Nucleus accumbens (tissue), 56 donors: ENCODE data around the gene PLA2G4B.

Experiments
- DNase-seq, 56 donors: peaks; one replicate each; lab custom pipeline; 2025; lab: John Stamatoyannopoulos, UW

PLA2G4B gene

DNA sequence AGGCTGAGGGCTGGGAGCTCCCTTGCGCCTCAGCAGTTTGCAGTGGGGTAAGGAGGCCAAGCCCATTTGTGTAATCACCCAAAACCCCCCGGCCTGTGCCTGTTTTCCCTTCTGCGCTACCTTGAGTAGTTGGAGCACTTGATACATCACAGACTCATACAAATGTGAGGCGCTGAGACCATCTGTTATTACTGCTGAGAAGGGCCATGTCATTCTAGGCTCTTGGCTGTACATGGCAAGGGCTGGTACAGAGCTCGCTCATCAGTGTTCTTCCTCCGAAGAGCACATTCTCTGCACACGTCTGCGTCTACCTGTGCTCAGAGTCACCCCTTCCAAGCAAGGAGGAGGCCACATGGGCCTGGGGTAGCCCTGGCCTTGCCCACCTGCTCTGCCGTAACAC lies 9.3 kb downstream of the PLA2G4B start:
- no peak for DNase-seq

DNA sequence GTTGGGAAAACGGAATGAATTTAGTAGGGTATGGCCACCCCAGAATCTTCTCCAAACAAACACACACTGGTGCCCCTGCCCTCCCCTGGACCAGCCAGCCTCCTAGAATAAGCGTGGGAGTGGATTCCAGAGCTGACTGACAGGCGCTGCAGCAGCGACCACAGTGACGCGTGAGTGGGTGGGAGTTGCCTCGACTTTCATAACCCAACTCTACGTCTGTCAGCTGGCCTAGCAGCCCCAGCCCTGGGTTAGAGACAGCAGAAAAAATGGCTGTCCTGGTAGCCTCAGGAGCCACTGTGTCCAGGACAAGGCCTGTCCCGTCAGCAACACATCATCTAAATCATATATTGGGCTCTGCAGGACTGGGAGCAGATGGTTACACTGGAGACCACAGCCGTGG lies 10.0 kb downstream of the PLA2G4B start:
- DNase-seq: no peak

DNA sequence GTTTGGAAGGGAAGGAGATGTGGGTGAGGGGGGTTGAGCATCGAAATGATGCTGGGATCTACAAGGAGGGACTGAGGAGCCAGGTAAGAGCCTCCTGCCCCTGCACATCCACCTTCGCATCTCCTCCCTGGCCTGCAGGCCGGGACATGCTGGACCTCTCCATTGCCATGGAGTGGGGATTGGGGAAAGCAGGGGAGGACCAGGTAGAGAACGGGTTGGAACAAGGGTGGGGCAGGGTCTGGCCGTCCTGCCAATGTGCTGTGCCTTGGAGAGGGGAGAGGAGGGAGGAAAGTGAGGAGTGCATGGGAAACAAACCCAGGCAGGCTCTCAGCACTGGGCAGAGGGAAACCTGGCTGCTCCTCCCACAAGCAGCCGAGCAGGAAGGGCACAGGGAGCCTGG lies 10.6 kb downstream of the PLA2G4B start:
- no peak for DNase-seq

DNA sequence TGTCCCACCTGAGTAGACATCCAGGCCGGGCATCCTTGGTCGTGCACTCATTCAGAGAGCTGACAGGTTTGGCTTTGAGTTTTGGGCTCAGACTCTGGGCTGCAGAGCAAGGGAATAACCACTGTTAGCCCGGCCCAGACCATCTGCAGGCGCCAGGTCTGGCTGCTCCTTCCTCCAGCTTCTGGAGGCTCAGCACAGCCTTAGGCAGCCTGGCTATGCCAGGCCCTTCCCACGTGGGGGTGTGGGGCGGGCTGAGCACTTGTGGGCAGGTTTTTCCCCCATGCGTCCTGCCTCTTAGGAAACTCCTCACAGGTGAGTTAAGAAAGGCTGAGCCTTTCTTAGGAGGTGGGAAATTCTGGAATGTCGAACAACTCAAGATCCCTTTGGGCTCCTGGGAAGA lies 11.2 kb downstream of the PLA2G4B start:
- no peak for DNase-seq

DNA sequence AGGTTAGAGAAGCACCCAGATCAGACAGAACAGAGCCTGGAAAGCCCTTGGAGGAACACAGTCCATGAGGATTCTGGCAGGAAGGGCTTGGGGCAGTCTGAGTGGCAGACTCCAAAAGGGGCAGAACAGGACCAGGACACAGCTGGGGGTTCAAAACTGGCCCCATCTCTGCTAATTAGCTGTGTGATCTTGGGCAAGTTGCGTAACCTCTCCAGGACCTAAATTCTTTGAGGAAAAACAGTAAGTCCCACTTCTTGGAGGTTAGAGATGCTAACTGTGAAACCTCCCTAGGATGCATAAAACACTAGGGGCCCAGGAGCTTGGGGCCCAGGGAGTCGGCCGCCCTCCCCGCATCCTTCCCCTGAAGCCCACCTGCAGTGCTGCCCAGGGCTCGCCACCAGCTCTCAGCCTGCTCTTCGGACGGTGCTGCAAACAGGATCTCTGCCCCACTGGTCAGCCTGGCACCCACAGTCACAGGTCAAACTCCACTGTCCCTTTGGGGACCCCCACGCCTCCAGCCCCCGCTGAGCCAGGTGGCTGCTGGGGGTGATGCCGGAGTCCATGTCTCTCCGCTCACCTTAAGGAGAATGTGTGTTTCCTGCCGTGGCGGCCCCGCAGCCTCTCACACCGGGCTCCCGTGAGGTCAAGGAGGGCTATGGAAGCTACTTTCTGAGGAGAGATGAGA lies 12.0 kb downstream of the PLA2G4B start:
- no peak for DNase-seq

DNA sequence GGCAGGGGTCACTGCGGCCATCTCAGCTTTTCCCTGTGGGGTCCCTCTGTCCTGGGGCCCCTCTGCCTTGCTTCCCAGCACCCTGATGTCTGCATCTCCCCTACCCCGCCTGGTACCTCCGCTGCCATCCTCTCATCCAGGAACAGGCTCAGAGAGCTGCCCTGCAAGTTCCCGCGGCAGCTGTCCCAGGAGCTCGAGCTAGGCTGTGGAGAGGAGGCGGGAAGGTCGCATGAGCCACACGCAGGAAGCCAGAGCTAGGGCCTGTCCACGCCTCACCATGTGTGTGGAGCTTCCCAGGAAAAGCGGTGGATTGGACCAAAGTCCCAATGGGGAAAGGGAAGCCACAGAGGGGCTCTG lies 12.5 kb downstream of the PLA2G4B start:
- DNase-seq: no peak

DNA sequence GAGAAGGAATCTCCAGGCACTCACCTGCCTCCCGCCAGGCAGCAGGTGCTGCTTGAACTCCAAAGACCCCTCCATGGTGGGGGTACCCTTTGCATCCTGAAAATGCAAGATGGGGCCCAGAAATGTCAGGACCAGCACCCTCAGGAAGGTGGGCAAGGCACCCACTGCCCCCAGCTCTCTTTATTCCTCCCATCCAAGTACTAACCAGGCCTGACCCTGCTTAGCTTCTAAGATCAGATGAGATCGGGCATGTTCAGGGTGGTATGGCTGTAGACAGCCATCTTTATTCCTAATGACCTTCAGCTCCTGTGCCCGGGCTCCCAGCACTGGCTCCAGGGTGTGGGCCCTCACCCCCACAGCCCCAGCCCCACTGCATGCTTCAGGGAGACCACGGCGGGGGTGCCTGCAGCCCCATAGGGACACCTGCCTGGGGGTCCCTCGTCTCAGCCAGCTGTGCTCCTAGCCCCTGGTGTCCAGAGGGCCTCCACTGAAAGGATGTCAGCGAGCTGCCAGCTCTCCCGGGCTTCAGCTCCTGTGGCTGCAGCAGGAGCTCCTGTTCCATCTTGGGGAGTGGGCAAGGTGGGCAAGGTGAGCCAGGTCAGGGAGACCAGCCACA lies 13.2 kb downstream of the PLA2G4B start:
- DNase-seq: no peak

DNA sequence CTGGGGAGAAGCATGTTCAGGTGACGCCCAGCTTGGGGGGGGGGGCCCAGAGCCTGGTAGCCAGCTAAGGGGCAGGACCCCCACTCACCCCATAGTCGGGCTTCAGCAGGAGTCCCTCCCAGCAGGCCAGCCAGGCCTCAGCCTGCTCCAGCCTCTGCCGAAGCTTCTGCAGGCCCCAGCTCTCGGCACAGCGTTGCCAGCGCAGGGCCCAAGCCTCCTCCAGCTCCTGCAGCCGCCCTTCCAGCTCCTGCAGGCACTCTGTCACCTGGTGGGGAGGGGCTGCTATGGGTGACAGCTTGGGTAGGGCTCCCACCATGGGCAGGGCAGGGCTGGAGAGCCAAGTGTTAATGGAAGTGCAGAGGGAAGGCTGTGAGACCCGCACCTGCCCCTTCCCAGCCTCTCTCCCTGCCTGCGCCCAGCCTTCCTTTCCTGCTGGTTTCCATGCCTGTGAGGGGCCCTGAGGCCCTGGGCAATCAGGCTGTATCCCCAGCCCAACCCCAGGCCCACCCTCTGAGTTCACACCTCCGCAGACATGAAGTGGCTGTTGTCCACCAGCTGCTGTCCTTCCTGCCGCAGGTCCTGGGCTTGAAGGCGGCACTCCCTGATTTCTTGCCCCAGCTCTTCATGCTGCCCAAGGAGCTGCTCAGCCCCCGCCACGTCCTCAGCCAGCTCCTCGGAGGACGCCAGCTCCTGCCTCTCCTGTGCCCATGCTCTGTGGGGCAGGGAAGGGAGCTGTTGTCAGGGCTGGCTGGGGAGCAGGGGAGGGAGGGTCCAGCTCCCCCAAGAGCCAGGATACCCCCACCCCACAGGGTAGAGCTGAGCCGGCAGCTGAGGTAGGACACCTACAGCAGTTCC lies 14.3 kb downstream of the PLA2G4B start:
- DNase-seq: no peak

DNA sequence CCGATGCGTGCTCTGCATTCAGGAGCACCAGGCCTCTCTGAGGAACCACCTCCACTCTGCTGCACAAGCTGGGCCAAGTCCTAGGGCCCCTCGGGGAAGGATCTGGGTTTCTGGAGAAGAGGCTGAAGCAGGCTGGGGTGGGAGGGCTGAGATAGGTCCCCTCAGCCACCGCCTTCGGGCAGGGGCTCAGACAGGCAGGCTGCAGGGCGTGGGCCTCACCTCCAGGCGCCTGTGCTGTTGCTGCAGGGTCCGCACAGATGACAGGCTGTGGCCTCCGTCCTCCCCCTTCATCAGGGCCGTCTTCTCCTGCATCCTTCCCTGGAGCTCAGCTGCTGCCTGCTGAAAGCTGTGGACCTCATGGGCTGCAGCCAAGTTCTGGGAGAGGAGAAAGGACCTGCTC lies 15.2 kb downstream of the PLA2G4B start:
- DNase-seq: peak in 1 of 56 donors; percentile 13

DNA sequence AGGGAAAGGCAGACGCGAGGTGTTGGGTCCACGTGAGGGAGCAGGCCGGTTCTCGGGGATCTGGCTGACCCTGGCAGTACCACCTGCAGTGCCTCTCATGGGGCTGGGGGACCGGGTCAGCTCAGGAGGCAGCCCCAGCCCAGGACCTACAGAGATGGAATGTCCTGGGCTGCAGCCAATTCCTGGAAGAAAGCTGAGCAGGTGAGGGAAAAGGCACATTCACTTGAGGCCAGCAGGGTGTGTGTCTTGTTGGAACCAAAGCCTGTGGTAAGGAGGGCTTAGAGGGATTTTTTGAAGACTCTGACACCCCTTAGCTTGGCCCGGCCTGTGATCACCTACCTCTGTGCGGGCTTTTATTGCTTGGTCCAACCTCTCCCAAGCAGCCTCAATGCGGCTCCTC lies 15.8 kb downstream of the PLA2G4B start:
- DNase-seq: no peak

DNA sequence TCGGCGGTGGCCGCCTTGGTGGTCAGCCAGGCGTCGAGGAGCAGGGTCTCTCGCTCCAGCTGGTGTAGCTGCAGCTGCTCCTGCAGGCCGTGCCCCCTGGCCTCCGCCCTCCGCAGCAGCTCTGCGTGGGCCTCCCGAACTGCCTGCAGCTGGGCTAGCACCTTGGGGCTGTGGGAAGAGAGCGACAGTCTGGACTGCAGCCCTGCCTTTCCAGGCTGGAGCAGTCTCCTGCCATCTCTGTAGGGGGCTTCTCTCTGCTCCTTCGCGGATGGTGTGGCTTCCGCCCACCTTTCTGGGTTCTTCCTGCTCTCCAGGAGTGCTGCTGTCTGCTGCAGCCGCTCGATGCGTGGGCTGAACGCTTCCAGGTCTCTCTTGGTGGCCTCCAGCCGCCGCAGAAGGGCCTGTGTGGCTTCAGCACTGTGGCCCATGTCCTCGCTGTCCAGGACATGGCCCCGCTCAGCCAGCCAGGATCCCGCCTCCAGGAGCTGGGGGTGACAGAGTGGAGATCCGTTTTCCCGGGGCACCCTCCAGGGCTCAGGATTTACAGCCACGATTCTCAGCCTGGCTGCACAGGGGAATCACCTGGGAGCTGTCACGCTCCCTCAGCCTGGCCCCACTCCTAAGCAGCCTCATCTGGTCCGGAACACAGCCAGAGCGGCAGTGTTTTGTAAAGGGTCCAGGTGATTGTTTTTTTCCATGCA lies 16.8 kb downstream of the PLA2G4B start:
- DNase-seq: no peak

DNA sequence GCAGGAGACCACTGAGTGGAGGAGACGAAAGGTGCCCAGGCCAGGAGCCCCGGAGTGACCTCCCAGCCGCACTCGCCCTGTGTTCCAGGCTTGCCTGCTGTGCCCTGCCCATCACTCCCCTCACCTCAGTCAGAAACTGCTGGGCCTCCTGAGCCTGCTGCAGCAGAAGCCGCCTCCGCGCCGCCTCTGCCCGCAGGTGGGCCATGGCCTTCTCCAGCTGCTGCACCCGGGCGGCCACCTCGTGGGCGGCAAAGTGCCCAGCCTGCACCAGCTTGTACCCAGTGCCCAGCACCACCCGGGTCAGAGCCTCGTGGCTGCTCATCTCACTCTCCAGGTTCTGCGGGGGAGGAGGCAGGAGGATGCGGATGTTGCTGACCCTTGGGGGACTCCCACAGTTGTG lies 17.6 kb downstream of the PLA2G4B start:
- no peak for DNase-seq

DNA sequence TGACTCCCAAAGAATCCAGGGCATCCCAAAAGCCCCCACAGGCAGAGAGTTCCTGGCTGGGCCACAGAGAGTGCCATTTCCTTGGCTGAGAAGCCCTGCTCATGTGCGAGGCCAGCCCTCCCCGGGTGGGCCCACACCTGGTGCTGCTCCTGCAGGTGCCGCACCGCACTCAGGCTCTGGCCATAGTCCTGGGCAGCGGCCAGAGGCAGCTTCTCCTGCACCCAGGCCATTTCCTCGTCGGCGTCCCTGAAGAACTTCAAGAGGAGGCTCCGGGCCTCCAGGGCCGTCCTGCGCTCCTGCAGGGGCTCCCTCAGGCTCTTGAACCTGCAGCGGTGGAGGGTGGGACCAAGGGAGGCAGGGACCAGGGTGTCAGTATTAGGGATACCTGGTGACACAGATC lies 18.1 kb downstream of the PLA2G4B start:
- DNase-seq: no peak

DNA sequence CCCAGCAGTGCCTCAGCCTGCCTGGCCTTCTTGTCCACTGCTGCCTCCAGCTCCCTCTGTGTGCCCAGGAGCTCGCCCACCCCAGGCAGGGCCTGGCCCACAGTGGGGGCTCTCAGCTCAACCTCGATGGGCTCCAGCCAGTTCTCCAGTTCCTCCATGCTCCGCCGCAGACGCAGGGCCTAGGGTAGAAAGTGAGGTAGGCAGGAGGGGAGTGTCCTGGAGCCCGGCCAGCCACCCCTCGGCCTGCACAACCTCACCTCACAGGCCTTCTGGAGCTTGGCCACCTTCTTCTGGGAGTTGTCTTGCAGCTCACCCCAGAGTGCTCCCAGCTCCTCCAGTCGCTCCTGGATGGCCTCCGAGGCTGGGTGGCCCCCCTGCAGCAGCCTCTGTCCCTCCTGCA lies 18.7 kb downstream of the PLA2G4B start:
- no peak for DNase-seq

DNA sequence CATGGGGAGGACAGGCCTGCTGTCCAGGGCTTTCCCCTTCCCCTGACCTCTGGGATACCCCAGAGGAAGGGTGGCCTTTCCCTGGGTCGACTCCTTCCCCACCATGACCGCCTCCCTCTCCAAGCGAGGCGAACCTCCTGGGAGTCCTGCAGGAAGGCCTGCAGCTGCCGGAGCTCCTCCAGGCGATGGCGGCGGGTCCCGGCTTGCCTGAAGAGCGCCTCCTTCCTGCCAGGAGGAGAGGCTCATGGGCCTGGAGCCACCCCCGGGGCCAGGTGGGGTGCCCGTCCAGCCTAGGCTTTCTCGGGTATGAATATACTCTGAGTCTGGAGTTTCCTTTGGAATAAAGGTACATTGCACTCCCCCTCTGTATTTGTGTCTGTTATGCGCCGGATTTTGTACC lies 20.1 kb downstream of the PLA2G4B start:
- no peak for DNase-seq

DNA sequence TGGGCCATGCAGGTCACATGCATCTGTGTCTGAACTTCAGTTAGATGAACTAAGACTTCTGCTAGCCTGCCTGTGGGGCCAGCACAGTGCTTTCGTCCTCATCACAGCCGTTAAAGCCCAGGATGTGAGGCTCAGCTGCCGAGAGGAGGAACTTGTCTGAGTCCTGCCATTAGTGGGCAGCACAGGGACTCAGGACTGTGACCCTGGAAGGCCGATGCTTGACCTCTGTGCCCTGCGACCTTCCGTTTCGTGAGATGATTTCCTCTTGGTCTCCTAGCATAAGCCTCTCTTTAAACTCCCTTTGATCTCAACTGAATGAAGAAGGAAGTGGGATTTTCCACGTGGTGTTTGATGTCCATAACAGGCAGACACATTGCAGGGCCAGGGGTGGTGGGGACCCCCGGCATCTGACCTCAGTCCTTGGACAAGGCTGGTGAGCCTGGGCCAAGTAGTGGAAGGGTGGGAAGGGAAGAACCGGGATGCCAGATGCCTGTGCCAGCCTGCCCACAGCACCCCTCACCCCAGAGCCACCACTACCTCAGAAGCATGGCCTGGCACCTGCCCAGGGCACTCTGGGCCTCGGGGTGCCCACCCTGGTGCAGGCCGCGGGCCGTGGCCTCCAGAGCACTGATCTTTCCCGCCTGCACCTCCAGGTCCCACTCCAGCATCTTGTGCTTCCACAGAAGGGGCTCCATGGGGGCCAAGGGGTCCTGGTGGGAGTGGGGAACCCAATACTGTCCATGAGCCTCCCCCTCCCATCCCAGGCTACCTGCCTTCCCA lies 21.6 kb downstream of the PLA2G4B start:
- DNase-seq: no peak

DNA sequence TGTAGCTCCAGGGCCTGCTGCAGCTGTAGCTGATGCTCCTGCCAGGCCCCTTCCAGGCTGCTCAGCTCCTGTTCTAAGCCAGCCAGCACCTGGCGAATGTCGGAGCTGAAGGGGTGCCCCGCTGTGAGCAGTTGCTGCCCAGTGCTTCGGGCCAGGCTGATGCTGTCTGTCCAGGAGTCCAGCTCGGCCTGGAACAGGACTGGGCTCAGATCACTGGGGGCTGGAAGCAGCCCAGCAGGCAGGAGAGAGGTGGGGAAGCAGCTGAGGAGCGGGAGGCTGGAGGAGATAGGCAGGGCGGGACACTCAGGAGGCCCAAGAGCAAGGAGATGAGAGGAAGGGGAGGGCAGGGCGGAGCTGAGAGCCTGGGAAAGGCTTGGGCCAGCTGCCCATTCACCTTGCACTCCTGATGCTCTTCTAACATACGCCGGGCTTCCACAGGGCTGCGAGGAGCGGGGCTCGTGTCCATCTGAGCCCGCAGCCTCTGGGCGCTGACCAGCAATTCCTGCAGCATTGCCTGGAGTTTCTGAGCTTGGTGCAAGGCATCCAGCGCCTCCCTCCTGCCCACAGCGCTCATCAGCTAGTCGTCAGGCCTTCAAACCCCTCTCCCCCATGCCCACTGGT lies 23.2 kb downstream of the PLA2G4B start:
- no peak for DNase-seq

DNA sequence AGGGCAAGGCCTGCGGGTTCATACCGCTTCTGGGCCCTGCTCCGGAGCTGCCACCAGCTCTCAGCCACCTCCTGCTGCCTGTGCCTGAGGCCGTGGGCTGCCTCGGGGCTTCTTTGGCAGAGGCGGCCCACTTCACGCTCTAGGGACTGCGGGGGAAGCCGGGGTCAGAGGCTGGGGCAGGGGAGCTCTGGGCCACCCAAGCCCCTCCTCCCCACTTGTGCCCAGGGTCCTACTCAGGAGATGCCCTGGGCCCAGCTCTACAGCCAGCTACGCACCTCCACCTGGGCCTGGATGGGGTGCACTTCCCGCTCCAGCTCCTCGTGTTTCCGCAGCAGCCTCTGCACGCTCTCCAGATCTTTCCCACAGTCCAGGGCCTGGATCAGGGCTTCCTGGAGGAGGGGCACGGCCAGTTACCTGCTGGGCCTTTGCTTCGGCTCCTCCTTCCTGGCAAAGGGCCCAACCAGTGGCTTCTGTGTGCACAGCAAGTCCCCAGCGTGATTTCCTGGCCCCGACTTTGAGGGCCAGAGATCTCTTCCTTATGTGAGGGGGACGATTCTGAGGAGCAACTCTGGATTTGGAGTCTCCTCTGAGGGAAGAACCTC lies 24.0 kb downstream of the PLA2G4B start:
- DNase-seq: no peak

DNA sequence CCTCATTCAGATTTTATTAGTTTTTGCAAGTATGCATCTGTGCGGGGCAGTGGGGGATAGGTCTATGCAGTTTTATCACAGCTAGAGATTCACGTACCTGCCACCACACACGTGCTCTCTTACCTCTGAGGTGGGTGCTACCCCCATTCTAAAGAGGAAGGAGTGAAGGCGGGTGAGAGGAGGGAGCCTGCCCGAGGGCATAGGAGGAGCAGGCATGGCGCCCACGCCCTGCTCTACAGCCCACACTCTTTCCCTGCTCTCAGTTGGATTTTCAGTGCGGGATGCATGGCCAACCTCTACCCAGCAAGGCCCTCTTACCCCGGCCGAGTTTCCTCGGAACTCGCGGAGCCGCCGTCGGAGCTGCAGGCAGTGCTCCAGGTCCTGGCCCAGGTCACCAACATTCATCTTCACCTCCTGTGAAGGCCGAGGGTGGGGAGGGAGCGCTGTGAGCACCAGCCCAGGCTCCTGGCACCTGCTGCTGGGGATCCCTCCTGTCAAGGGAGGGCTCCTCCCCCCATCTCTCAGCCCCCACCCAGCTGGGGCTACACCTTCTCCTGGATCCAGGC lies 26.9 kb downstream of the PLA2G4B start:
- no peak for DNase-seq
